ENCODE measurements around the gene PRR27.
"Not testable (repeated sequence)": the region's sequence is repeated elsewhere in the genome, so short reads cannot be mapped to it uniquely, and the experiment has no call there.

Gene PRR27

DNA sequence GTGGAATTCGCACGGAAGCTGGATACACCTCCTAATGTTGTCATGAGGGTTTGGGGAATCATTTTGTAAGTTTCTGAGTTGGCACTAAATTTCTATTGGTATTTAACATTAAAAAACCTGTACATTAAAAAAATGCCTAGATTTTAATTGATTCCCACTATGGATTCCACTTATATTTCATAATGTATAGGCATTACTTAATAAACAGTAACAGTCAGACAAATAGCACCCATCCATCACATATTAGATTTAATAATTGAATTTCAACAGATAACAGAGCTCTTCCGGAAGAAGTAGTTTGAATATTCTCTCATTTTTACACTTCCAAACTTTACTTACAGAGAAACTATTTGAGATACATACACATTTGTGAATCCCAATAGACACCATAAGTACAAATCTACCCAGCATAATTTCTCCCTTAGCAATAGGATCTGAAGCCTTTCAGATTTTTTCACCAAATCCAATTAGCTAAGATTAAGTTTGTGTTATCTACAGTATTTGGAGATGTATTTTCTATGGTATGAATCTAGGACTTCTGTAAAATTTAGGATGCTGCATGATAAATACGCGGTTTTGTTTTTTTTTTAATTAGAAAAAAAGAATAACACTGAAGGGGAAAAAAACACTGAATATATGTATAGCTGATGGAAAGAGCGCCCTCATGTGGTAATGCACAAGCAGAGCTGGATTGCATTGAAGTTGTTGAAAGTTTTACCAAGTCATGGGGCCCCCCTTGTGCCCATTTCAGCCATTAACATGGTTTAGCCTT, 29.3 kb downstream of the PRR27 start:
- CTCF ChIA-PET = interaction anchor here (0.6 to 1.7 kb wide), 11 partner anchors 10 to 1854 kb away, joined by 3 to 10 read pairs (median 3); no protein-coding TSS in a partner anchor

DNA sequence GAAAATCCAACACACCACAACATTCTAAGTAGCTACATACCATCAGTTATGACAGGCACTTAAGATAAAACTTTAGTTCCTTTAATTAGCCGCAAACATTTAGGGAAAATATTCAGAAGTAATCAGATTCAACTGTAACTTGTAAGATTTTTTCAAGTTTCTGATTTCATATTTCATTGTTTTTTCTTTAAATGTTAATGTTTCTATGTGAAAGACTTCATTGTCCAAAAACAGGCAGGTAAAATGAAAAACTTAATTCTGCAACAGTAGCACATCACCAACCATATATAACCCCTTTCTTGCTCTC, 29.9 kb downstream of the PRR27 start:
- CTCF ChIA-PET = interaction anchor here (0.8 to 1.2 kb wide), 5 partner anchors 10 to 285 kb away, joined by 3 to 10 read pairs (median 3); no protein-coding TSS in a partner anchor
- DNase-seq = no peak
- no peaks in the 10 kb centered on the region for H3K27me3 Mint-ChIP-seq

More for the DNA sequence above, 29.3 kb downstream of the PRR27 start:
- Mint-ChIP-seq H3K27ac (no peak overlapping the region), H3K4me1 (no peaks in the 10 kb centered on the region), H3K4me3 (no peak overlapping the region), H3K9me3 (no peaks in the 10 kb centered on the region), H3K27me3 (no peaks in the 10 kb centered on the region), H3K36me3 (no peaks in the 10 kb centered on the region)
- DNase-seq = peak; percentile 27

DNA sequence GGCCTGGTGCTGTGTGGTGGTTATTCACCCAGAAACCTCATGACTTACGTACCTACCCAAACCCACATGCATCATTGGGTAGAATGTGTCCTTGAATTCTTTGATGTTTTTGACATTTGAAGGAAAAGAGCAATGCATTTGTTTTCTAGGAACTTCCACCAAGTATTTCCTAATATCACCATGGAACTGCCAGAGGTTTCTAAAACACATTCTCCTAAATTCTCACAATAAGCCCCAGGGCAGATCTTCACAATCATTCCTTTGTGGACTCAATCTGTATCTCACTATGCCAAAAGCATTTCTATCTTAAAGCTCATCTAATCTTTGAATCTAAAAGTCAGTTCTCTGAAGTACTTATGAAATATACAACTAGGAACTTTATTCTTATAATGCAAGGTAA, 33.2 kb downstream of the PRR27 start:
- CTCF ChIA-PET = no interaction called here
- H3K36me3 Mint-ChIP-seq = no peaks in the 10 kb centered on the region
- no peaks in the 10 kb centered on the region for H3K4me1 Mint-ChIP-seq
- no peaks in the 10 kb centered on the region for H3K9me3 Mint-ChIP-seq
- DNase-seq = no peak
- no peak overlapping the region for H3K4me3 Mint-ChIP-seq
- no peak overlapping the region for H3K27ac Mint-ChIP-seq
- no peaks in the 10 kb centered on the region for H3K27me3 Mint-ChIP-seq

More for the DNA sequence above, 29.9 kb downstream of the PRR27 start:
- no peak overlapping the region for H3K27ac Mint-ChIP-seq
- no peaks in the 10 kb centered on the region for H3K36me3 Mint-ChIP-seq
- H3K9me3 Mint-ChIP-seq = no peaks in the 10 kb centered on the region
- H3K4me1 Mint-ChIP-seq = no peaks in the 10 kb centered on the region
- H3K4me3 Mint-ChIP-seq = no peak overlapping the region

- no peak overlapping the region for H3K27ac Mint-ChIP-seq
- no peak overlapping the region for H3K4me3 Mint-ChIP-seq
- CTCF ChIA-PET = no interaction called here
- no peak for DNase-seq
- no peaks in the 10 kb centered on the region for H3K4me1 Mint-ChIP-seq
- H3K36me3 Mint-ChIP-seq = no peaks in the 10 kb centered on the region
- no peaks in the 10 kb centered on the region for H3K9me3 Mint-ChIP-seq
- no peaks in the 10 kb centered on the region for H3K27me3 Mint-ChIP-seq
Observed at GRCh38 chr4:70190579-70190978, 36.5 kb downstream of the PRR27 start.

- CTCF ChIA-PET = no interaction called here
- Mint-ChIP-seq H3K36me3 (no peaks in the 10 kb centered on the region), H3K27me3 (no peaks in the 10 kb centered on the region), H3K4me1 (no peaks in the 10 kb centered on the region), H3K4me3 (no peak overlapping the region), H3K9me3 (no peaks in the 10 kb centered on the region), H3K27ac (no peak overlapping the region)
- DNase-seq = no peak
Observed at GRCh38 chr4:70191647-70192046, 37.6 kb downstream of the PRR27 start.

GRCh38 chr4:70192895-70193294, 38.9 kb downstream of the PRR27 start:
- CTCF ChIA-PET = interaction anchor here (1.9 kb wide), 1 partner anchor 9 kb away, joined by 10 read pairs; no protein-coding TSS in a partner anchor
- no peaks in the 10 kb centered on the region for H3K27me3 Mint-ChIP-seq
- DNase-seq = no peak

DNA sequence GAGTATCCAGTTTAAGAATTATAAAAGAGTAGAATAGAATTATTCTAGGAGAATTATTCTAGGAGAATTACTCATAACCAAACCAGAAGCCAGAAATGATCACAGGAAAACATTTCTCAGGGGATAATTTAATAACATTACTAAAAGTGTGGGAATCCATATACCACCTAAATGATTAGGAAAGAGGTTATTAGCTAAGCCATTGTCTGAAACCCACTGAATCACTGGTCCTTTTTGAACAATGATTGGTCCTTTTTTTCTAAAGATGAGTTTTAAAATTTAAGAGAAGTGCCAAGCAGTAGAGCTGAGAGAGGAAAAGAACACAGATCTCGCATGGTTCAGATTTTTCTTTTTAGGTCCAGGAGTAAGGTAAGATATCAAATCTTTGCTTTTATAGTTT, 41.4 kb downstream of the PRR27 start, which contains the start of gene ODAM:
ODAM (plus strand) TSS at position 301 of the 400 bp plus-strand sequence. CDS start 819 bp downstream, outside the sequence.
- H3K4me3 Mint-ChIP-seq = no peak within 1 kb of the TSS
- no peak for DNase-seq
- no peaks in the 10 kb centered on the region for H3K4me1 Mint-ChIP-seq
- no peaks in the 10 kb centered on the region for H3K36me3 Mint-ChIP-seq
- H3K27me3 Mint-ChIP-seq = no peaks in the 10 kb centered on the region
- CTCF ChIA-PET = no interaction called here
- H3K9me3 Mint-ChIP-seq = no peaks in the 10 kb centered on the region
- H3K27ac Mint-ChIP-seq = no peak within 1 kb of the TSS

More at GRCh38 chr4:70192895-70193294, 38.9 kb downstream of the PRR27 start:
- Mint-ChIP-seq H3K4me3 (no peak overlapping the region), H3K4me1 (no peaks in the 10 kb centered on the region), H3K27ac (no peak overlapping the region), H3K36me3 (no peaks in the 10 kb centered on the region), H3K9me3 (no peaks in the 10 kb centered on the region)

- CTCF ChIA-PET = interaction anchor here (1.3 kb wide), 1 partner anchor 12 kb away, joined by 3 read pairs; no protein-coding TSS in a partner anchor
- no peaks in the 10 kb centered on the region for H3K9me3 Mint-ChIP-seq
- H3K36me3 Mint-ChIP-seq = no peaks in the 10 kb centered on the region
- H3K27me3 Mint-ChIP-seq = no peaks in the 10 kb centered on the region
- no peak overlapping the region for H3K27ac Mint-ChIP-seq
- DNase-seq = no peak
- no peak overlapping the region for H3K4me3 Mint-ChIP-seq
- no peaks in the 10 kb centered on the region for H3K4me1 Mint-ChIP-seq
Observed at GRCh38 chr4:70196857-70197256, 42.8 kb downstream of the PRR27 start.

- CTCF ChIA-PET = interaction anchor here (1.1 kb wide), 1 partner anchor 14 kb away, joined by 3 read pairs; no protein-coding TSS in a partner anchor
- Mint-ChIP-seq H3K27me3 (no peaks in the 10 kb centered on the region), H3K4me1 (no peaks in the 10 kb centered on the region), H3K27ac (no peak overlapping the region), H3K36me3 (no peaks in the 10 kb centered on the region), H3K9me3 (no peaks in the 10 kb centered on the region), H3K4me3 (no peak overlapping the region)
- DNase-seq = no peak
Observed at GRCh38 chr4:70197842-70198241, 43.8 kb downstream of the PRR27 start.

DNA sequence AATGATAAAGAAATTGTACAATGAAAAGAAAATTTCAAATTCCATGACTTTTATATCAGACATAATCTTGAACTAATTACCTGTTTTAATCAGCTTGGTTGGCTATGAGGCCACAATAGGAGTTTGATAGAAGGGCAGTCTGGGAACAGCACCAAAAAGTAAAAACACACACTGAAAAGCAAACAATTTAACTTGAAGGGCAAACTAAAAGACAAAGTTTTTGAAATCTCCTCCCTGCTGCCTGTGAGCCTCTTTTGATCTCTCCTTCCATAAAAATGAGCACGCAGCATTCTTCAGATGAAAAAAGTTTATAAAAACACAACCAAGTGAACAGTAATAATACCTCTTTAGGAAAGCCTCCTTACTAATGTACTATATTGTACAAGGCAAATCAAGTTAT, 49.6 kb downstream of the PRR27 start:
- Mint-ChIP-seq H3K4me1 (no peaks in the 10 kb centered on the region), H3K36me3 (no peaks in the 10 kb centered on the region), H3K27me3 (no peaks in the 10 kb centered on the region), H3K9me3 (no peaks in the 10 kb centered on the region), H3K4me3 (no peak overlapping the region), H3K27ac (no peak overlapping the region)
- CTCF ChIA-PET = no interaction called here
- DNase-seq = no peak

DNA sequence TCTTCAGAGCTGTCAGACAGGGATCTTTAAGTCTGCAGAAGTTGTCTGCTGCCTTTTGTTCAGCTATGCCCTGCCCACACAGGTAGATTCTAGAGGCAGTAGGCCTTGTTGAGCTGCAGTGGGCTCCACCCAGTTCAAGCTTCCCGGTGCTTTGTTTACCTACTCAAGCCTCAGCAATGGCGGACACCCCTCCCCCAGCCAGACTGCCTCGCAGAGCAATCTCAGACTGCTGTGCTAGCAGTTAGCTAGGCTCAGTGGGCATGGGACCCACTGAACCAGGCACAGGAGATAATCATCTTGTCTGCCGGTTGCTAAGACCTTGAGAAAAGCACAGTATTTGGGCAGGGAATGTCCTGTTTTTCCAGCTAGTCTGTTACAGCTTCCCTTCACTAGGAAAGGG, 58.7 kb downstream of the PRR27 start:
- CTCF ChIA-PET, DNase-seq, H3K27me3 Mint-ChIP-seq, H3K36me3 Mint-ChIP-seq, H3K4me3 Mint-ChIP-seq, H3K27ac Mint-ChIP-seq, H3K9me3 Mint-ChIP-seq, H3K4me1 Mint-ChIP-seq: not testable (repeated sequence)

Measured in activated naive CD4-positive, alpha-beta T cell treated with anti-CD3 and anti-CD28 coated beads, Interleukin-2, amount 10 ng/mL, durations not matched to agents 7 days and 5 days (primary cell).